C1 segment of cervical spinal cord (tissue), 14 donors: ENCODE results near the gene PNMA8B.
"Not testable (repeated sequence)": the region's sequence is repeated elsewhere in the genome, so short reads cannot be mapped to it uniquely, and the experiment has no call there.

Experiments used
- DNase-seq, 14 donors: peaks; one replicate each; lab custom pipeline; 2025; lab: John Stamatoyannopoulos, UW

PNMA8B gene

DNA sequence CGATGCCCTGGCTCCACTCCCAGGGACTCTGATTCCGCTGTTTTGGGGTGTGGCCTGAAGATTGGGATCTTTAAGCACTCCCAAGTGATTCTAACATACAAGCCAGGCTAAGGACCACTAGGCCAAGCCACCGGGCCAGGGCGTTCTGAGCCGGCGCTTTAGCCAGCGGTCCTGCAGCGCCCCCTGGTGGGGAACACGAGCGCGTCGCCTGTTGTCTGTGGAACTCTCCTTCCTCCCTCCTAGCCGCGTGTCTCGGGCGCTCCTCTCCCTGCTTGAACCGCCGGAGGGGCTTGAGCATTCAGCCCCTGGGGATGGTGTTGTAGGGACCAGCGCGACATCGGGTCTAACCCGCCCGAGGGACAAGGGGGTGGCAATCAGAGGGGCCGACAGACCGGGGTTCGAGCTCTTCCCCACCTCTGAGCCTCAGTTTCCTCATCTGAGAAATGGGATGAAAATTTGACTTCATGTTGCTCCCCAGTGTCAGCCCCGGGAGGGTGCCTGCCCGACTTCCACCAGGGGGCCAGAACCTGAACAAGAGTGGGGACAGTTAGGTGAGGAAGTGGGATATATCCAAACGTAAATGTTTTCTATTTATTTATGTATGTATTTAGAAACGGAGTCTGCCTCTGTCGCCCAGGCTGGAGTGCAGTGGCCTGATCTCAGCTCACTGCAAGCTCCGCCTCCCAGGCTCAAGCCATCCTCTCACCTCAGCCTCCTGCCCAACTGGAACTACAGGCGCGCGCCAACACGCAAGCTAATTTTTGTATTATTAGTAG is 18.0 kb upstream of the PNMA8B start:
- DNase-seq, result peak in 11 of 14 donors; percentile 15 to 87 (median 60)

DNA sequence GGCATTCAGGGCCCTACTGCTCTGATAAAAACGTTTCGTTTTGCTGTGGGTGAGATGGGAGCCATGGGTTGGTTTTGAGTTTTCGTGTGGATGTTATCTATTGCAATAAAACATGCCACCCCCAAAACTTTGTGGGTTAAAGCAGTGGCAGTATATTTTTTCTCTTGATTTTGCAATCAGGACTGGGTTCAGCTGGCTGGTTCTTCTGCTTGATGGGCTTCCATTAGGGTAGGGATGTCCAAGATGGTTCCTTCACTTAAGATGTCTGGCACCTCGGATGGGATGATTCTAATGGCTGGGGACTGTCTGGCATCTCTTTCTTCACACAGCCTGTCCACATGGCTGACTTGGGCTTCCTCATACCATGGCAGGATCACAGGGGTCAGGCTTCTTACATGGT is 15.6 kb upstream of the PNMA8B start:
- DNase-seq, result no peak

DNA sequence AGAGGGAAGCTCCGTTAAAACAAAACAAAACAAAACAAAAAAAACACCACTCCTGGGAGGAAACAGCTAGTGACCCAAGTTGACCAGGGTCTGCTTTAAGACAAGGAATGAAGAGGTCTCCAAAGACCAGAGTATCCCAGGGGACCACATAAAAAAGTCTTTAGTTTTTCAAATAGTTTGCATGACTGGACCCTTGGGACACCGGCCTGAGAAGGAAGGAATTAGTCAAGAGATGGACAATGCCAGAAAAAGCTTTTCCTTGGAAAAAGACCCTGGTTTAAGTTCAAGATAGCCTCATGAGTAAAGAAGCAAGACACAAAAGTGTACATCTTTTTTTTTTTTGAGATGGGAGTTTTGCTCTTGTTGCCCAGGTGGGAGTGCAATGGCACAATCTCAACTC is 12.5 kb upstream of the PNMA8B start:
- no peak for DNase-seq

DNA sequence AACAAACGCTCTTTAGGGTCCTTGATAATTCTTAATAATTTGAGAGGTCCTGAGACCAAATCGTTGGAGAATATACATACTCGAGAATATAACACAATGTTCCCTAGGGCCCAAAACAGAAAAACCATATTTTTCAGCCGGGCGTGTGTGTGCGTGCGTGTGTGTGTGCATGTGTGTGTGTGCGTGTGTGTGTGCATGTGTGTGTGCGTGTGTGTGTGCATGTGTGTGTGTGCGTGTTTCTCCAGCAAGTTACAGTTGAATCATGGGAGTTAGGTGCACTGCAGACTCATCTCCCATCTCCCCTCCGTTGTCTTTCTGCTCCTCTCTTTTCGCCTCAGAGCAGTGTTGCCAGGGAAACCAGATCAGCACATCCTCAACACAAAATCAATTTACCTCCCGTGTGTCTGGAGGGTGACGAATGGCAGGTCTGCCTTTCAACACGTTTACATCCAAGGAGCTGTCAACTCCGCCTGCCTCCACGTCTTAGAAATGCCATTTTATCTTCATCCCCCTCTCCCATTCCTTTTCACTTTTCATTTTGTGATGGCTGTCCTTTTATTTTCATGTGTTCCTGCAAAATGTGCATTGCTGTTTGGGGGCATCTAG is 8.3 kb upstream of the PNMA8B start:
- no peak for DNase-seq

DNA sequence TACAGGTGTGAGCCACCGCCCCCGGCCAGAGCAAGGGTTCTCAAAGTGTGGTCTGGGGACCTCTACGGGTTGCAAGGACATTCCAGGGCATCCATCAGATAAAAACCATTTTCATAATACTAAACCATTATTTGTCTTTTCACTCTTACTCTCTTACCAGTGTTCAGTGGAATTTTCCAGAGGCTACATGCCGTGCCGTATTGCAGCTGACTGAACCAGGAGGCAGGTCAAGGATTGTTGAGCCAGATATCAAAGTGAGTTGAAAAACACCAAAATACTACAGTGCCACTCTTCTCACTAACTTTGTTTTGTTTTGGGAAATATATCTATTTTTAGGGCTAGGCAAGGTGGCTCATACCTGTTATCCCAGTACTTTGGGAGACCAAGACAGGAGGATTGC is 7.2 kb upstream of the PNMA8B start:
- DNase-seq, result no peak

DNA sequence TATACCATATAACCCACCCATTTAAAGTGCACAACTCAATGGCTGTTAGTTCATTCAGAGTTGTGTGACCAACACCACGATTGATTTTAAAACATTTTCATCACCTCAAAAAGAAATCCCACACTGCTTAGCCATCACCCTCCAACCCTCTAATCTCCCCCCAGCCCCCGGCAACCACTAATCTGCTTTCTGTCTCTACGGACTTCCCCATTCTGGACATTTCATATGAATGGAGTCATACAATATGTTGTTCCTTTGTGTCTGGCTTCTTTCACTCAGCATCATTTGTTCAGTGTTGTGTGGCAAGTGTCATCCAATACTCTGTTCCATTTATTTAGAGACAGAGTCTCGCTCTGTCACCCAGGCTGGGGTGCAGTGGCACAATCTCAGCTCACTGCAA is 4.0 kb upstream of the PNMA8B start:
- no peak for DNase-seq

DNA sequence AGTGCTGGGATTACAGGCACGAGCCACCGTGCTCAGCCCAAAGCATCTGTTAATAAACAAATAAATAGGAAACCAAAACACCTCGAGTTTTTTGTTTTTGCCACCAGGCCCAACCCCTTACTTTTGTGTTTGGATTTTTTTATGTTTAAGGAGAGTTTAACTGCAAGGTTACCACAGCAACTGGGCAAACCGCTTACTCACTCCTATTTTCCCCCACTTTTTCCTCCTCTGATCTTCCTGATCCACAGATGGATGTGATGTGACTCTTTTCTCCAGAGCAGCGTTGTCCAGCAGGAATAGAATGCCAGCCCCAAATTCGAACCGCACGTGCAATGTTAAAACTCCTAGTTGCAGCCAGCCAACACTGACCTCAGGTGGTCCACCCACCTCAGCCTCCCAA is 2.1 kb upstream of the PNMA8B start:
- DNase-seq, result no peak

DNA sequence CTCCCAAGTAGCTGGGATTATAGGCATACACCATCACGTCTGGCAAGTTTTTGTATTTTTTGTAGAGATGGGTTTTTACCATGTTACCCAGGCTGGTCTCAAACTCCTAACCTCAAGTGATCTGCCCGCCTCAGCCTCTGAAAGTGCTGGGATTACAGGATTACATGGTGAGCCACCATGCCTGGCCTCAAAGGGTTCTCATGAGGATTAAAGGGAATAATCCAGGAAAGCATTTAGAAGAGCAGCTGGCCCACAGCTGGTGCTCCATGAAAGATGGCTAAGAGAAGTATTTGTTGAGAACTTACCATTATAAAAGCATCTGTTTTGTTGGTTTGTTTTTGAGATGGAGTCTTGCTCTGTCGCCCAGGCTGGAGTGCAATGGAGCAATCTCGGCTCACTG is 1.2 kb upstream of the PNMA8B start:
- DNase-seq, result not testable (repeated sequence)

DNA sequence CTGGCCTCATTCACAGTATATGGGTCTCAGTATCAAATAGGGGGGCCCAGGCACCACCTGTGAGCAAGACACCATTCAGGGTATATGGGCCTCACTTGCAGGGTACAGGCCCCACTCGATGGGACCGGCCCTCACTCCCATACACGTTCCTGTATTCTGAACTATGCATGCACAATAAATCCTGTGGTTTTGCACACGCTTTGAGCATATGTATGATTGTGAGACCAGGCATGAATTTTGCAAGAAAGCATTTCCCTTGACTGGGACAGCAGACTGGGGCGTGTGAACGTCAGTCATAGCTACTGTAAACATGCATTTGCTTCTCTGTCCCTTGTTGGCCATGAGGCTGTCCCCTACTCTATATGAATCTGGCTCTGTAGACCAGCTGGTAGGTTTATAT is 637 bp upstream of the PNMA8B start:
- no peak for DNase-seq

DNA sequence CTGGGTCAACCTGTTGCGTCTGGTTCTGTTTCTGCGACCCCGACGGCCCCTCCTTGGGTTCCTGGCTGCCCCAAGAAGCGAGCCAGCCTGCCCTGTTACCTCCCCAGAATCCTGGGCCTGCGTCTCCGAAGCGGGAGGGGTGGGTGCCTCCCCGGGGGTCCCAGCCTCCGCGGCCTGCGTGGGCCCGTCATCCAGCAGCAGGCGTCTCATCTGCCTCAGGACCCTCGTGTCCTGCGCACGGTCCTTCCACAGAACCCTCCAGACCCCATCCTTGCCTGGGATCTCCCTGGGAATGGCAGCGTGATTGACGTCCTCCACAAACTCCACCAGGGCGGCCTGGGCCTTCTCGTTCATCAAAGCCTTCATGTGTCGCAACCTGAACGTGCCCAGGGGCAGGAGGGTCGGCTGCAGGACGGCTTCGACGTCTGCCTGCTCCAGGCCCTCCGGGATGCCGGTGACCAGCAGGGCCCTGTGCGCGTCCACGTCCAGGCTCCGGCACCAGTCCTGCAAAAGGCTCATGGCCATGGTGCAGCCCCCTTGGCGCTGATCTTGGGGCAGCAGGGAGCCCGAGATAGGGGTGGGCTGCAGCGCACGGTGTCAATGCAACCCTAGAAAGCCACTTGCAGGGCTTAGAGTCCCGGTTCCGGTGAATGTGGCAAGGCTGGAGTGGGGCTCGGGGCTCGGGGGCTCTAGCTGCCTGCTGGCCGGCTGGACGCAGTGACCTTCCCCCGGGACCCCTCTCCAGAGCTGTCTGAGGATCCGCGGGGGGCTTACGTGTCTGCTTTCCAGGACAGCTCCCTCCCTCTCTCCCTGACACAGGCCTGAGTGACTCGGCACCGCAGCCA is 504 bp downstream of the PNMA8B start:
- DNase-seq, result peak in 1 of 14 donors; percentile 5

DNA sequence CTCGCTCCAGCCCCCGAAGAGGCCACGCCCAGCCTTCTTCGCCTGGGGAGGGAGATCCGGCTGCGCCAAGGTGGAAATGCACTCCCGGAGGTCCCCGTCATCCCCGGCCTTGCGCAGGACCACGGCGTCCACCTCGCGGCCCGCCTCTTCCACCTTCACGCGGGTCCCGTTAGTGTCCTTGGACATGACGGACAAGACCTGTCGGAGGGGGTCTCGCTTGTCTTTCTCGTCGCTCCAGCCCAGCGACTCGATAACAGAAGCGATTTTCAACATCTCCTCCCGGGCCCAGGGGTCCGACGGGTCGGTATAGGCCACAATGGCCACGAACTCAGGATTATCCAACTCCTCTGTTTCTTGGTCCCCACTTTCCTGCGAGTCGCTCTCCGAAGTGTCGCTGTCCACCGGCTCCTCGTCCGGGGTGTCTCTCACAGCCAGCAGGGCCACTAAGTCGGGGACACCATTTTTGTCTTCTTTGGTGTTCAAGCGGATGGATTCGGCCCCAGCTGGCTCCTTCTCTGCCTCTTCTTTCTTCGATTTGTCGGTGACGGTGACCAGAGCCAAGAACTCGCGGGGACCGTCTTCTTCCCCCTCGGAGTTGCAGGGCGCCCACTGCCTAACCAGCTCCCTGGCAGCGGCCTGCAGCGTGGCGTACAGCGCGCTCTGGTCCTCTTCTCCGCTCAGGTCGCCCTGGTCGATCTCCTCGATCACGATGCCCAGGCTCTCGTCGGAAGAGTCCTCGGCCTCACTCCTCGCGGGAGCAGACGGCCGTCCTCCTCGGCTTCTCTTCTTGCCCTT is 1.3 kb downstream of the PNMA8B start:
- DNase-seq, result no peak

DNA sequence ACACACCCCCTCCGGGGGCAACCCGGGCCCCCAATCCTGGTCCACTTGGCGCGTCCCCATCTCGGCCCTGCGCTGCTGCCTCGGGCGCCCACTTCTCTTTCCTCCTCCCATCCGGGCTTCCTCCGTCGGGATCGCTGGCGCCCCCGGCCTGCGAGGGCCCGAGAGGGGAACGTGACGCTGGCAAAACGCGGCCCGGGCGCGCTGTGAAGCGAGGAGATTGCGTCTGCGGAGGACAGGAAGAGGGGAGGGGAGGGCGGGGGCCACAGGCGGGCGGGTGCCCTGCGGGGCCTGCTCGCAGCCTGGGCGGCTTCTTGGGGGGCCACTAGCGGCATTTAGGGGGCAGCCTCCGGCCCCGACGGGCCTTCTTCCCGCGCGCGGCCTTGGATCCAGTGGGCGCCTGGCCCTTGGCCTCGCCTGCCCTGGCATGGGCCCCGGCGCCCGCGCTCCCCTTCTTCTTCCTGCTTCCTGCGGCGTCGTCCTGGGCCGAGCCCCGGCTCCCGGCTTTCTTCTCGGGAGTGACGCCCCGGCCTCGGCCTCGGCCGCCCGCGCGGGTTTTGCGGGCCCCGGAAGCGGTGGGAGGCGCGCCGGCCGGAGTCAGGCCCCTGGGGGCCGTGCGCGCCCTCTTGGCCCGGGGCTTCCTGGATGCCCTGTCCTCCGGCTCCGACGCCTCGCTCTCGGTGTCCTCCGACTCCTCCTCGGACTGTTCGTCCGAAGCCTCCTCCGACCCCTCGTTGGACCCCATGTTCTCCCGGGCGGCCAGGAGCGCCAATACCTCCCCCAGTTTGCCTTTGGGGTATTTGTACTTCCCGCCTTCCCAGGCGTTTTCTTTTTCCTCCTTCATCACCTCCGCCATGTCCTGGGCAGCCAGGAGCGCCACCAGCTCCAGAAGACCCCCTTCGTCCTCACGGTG is 2.2 kb downstream of the PNMA8B start:
- no peak for DNase-seq

DNA sequence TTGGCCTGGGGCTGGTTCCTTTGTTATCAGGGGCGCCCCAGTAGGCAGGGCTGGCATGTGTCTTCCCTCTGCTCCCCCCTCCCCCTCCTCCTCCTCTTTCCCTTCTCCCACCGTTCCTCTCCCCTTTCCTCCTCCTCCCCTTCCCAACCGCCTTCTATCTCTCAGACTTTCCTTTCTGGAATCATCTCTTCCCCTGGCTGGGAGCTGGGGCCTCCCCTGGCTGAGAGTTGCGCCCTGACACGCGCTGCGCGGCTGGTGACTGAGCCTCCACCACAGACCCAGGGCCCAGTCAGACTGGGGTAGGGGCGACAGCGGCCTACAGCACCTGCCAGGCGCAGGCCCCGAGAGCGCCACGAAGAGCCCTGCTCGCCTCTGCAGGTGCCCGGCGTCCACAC is 2.8 kb downstream of the PNMA8B start:
- no peak for DNase-seq

DNA sequence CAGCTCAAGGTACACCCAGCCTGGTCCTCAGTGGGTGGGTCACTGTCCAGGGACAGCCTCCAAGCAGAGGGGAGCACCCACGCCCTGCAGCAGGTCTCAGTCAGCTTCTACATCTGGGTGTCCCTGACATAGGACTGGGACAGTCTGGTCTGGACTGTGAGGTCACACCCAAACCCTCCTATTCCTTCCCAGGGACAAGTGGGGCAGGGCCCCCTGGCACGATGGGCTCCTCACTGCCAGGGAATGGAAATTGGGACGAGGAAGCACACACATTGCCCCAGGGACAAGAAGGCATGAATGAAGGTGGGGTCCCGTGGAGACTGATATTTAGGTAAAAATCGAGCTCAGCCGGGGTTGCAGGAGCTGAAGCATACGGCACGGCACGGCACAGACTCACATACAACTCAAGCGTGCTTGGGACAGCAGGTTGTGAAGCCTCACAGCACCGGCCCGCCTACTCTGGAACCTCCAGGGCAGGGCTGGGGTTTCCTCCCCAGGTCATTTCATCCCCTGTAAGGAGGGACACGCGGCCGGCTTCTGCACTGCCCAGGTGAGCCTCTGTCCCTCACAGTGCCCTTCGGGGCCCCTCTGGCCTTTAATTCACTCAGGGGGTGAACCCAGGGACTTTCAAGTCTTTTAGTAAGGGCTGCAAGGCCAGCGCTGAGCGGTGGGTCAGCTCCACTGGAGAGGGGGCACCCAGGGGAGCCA is 3.5 kb downstream of the PNMA8B start:
- no peak for DNase-seq

DNA sequence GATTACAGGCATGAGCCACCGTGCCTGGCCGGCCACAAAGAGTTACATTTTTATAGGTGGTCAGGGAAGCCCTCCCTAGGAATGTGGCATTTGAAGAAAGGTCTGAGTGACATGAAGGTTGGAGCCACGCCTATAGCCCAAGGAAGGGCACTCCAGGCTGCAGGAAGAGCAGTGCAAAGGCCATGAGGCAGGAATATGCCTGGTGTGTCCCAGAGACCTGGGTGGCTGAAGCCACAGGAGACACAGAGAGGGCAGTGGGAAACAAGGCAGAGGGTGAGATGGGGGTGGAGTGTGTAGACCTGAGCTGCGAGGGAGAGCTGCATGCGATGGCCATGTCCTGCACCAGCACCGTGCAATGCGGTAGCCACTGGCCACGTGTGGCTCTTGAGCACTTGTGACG is 4.9 kb downstream of the PNMA8B start:
- DNase-seq, result no peak

DNA sequence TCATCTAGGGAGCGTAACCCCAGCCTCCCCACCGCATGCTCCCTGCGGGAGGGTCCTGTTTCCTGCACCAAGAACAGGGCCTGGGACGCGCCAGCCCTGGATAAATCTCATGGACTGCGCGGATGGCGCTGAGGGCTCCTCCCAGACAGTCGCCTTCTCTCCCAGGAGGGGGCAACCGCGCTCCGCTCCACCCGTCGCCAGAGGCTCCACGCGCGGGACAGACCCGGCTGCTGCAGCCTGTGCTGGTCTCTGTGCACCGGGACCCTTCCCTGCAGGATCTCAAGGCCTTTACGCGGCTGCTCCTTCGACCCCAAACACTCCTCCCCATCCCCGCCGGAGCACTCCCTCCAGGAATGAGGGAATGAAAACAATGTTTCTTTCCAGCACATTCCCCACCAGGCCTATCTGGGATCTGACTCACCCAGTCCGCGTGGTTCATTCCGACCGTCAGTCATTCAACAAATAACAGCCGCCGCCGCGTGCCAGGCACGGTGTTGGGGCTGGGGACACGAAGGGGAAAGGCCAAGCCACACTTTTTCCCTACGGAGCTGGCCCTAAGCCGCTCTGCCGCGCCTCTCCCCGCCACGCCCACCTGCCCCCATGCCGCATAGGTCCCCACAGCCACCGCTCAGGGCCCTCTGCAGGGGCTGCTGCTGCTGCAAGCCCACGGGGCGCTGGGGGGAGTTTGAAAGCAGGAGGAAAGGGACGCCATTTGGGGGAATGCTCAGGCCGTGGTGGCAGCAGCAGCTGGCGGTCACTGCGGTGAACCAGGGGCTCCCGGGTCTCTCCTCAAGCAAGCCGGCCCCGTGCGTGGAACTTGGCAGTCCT is 6.0 kb downstream of the PNMA8B start:
- peak in 10 of 14 donors; percentile 20 to 68 (median 58) for DNase-seq

DNA sequence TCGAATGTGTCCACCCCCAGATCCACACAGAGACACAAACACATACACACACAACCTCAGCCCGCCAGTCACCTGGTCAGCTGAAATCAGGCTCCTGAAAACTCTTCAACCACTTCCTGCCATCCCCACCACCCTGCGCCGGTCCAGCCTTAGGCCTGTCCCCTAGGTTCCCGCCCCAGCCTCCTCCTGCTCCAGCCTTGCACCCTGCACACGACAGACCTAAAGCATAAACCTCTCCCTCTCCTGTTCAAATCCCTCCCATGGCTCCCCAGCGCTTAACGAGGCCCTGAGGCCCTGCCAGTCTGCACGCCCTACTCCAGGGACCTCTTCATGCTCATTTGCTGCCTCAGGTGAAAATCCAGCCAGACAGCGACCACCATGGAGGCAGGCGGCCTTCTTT is 7.1 kb downstream of the PNMA8B start:
- DNase-seq, result no peak

DNA sequence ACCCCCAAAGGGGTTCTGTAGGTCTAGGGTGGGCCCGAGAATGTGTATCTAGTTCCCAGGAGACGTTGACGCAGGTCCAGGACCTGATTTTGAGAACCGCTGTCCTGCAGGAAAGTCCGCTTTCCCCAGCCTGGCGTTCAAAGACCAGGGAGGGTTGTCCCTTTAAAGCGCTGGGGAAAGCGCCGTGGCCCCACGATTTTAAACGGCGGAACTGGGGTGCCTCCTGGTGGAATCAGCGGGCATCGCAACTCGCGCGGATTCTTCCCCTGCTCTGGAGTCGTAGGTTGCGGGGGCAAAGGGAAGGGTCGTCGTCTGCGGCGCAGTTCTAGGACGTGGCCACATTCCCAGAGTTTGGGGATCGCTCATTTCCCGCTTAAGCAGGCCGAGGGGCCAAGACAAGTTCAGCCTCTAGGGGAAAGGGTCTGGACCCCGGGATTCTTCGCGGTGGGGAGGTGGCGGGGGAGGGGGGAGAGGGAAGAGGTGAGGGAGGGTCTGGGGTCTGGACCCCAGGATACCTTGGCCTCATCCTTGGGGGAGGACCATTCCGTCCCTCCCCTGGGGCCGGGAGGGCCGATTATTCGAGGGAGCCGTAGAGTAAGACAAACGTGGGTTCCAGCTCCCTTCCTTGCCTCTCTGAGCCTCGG is 7.7 kb downstream of the PNMA8B start:
- peak in 13 of 14 donors; percentile 24 to 80 (median 45) for DNase-seq
